ENCODE measurements around the gene PARP1. TPM values are rescaled to one million over a fixed set of nuclear protein-coding genes. Genes with fewer than 3 reads are reported as not detected.

PARP1 gene
- total RNA-seq = 71.1 TPM
- polyA plus RNA-seq (ENCODE audit: insufficient read depth, low read depth, low replicate concordance) = 37.9 TPM
- long read RNA-seq, donor 1, transcript PARP1-201 (2 exons, 570 nt) = major isoform, 9 of 94 reads
- long read RNA-seq, donor 1, partial matches to known transcripts = 77 of 94 reads
- long read RNA-seq, donor 1, other reads (novel, unspliced or antisense) = 0 of 94 reads
- long read RNA-seq, donor 2, transcript PARP1-201 (2 exons, 570 nt) = major isoform, 6 of 40 reads
- long read RNA-seq, donor 2, partial matches to known transcripts = 28 of 40 reads
- long read RNA-seq, donor 2, other reads (novel, unspliced or antisense) = 0 of 40 reads
- long read RNA-seq, donor 3, transcript PARP1-201 (2 exons, 570 nt) = minor isoform, 7 of 62 reads
- long read RNA-seq, donor 3, transcript PARP1-203 (23 exons, 3,958 nt) = major isoform, 8 of 62 reads
- long read RNA-seq, donor 3, partial matches to known transcripts = 43 of 62 reads
- long read RNA-seq, donor 3, other reads (novel, unspliced or antisense) = 0 of 62 reads
- long read RNA-seq, donor 4, transcript PARP1-203 (23 exons, 3,958 nt) = major isoform, 10 of 31 reads
- long read RNA-seq, donor 4, partial matches to known transcripts = 15 of 31 reads
- long read RNA-seq, donor 4, other reads (novel, unspliced or antisense) = 0 of 31 reads
- long read RNA-seq, donor 5, partial matches to known transcripts = 0 of 2 reads
- long read RNA-seq, donor 5, other reads (novel, unspliced or antisense) = 0 of 2 reads
- long read RNA-seq, donor 6, partial matches to known transcripts = 22 of 27 reads
- long read RNA-seq, donor 6, other reads (novel, unspliced or antisense) = 0 of 27 reads
- long read RNA-seq, donor 7, transcript PARP1-203 (23 exons, 3,958 nt) = major isoform, 16 of 44 reads
- long read RNA-seq, donor 7, partial matches to known transcripts = 26 of 44 reads
- long read RNA-seq, donor 7, other reads (novel, unspliced or antisense) = 2 of 44 reads
- long read RNA-seq, donor 8, partial matches to known transcripts = 34 of 45 reads
- long read RNA-seq, donor 8, other reads (novel, unspliced or antisense) = 0 of 45 reads
- long read RNA-seq, donor 9, transcript PARP1-201 (2 exons, 570 nt) = major isoform, 5 of 17 reads
- long read RNA-seq, donor 9, partial matches to known transcripts = 9 of 17 reads
- long read RNA-seq, donor 9, other reads (novel, unspliced or antisense) = 0 of 17 reads
- long read RNA-seq, donor 10, transcript PARP1-201 (2 exons, 570 nt) = major isoform, 8 of 61 reads
- long read RNA-seq, donor 10, transcript PARP1-208 (2 exons, 416 nt) = minor isoform, 6 of 61 reads
- long read RNA-seq, donor 10, partial matches to known transcripts = 46 of 61 reads
- long read RNA-seq, donor 10, other reads (novel, unspliced or antisense) = 0 of 61 reads

DNA sequence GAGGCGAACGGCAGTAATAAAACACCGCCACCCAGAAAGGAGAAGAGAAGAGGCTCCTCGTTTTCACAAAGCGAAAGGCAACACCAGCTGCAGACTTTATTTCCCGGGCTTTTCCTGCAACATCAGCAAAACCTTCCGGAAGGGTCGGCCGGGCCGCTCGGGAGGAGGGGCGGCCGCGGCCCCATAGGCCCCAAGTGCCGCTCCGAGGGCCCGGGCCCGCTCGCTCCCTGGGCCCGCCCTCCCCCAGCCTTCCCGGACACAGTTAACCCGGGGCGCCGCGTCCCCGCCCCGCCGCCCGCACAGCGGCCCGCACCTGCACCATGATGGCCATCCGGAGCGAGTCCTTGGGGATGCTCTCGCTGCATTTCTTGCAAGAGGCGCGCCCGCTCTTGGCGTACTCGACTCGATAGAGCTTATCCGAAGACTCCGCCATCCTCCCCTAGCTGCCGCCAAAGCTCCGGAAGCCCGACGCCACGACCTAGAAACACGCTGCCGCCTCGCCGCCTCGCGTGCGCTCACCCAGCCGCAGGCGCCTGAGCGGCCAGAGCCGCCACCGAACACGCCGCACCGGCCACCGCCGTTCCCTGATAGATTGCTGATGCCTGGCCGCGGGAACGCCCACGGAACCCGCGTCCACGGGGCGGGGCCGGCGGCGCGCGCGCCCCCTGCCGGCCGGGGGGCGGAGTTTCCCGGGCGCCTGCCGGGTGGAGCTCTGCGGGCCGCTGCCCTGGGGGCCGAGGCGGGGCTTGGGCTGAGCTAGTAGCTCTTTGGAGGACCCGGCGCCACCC lies at the start of gene PARP1:
Gene PARP1 (minus strand): TSS at position 597 of the 788 bp plus-strand sequence. CDS start 164 bp downstream, at position 433.
- DNase-seq (peak; percentile 89 to 97 (median 93)), FAIRE-seq (no peak)
- Histone ChIP-seq H3K4me1 (ENCODE audit: control insufficient read depth in 2 of 3, insufficient read depth in 2 of 3, low read depth in 1 of 3, low read length in 3 of 3) (peaks cover 6 to 16% (median 9%) of the 10 kb centered on the region in 3 donors), H3K36me3 (ENCODE audit: control insufficient read depth in 2 of 3, insufficient read depth in 3 of 3, low read length in 3 of 3) (no peaks in the 10 kb centered on the region), H3K27me3 (ENCODE audit: control insufficient read depth, insufficient read depth, low read length) (no peaks in the 10 kb centered on the region), H3K9me3 (ENCODE audit: control insufficient read depth in 2 of 3, insufficient read depth in 1 of 3, low read length in 3 of 3) (no peaks in the 10 kb centered on the region), H3K9ac (ENCODE audit: low read length in 3 of 3) (peak within 1 kb of the TSS in 2 of 3 donors; percentile 63 to 75), H3K27ac (ENCODE audit: low read depth in 2 of 2, low read length in 2 of 2) (peak within 1 kb of the TSS; percentile 52 to 71), H3K4me3 (ENCODE audit: low read length in 3 of 3) (peak within 1 kb of the TSS; percentile 75 to 88 (median 81))
- intact Hi-C loops (cut with DNase I) = no loop called here
- TF ChIP-seq, protein P1, sequence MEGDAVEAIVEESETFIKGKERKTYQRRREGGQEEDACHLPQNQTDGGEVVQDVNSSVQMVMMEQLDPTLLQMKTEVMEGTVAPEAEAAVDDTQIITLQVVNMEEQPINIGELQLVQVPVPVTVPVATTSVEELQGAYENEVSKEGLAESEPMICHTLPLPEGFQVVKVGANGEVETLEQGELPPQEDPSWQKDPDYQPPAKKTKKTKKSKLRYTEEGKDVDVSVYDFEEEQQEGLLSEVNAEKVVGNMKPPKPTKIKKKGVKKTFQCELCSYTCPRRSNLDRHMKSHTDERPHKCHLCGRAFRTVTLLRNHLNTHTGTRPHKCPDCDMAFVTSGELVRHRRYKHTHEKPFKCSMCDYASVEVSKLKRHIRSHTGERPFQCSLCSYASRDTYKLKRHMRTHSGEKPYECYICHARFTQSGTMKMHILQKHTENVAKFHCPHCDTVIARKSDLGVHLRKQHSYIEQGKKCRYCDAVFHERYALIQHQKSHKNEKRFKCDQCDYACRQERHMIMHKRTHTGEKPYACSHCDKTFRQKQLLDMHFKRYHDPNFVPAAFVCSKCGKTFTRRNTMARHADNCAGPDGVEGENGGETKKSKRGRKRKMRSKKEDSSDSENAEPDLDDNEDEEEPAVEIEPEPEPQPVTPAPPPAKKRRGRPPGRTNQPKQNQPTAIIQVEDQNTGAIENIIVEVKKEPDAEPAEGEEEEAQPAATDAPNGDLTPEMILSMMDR (IDR thresholded peaks at IDR 0.05; ENCODE audit: borderline replicate concordance, extremely low read depth, insufficient read depth) = peak; percentile 59

DNA sequence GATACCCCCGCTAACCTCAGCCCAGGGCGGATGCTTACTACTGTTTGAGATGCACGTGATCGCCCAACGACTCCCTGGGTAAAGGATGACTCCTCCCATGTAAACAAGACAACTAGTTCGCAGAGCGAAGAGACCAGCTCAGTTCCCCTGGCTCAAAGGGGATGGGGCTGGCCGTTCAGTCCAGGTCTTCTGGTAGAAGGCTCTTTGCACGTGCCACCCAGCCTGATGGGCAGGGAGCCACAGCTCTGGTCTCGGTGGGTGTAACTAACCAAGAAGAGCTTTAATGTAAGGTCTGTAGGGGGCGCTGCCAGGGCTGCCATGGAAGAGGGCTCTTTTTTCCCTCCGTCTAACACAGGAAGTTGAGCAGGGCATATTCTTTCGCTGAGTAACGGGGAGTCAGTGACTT lies 49.4 kb upstream of the PARP1 start:
- no peak overlapping the region for H3K27ac ChIP-seq (ENCODE audit: low read depth in 2 of 2, low read length in 2 of 2)
- intact Hi-C loops (cut with DNase I) = no loop called here
- no peaks in the 10 kb centered on the region for H3K36me3 ChIP-seq (ENCODE audit: control insufficient read depth in 2 of 3, insufficient read depth in 3 of 3, low read length in 3 of 3)
- H3K9me3 ChIP-seq (ENCODE audit: control insufficient read depth in 2 of 3, insufficient read depth in 1 of 3, low read length in 3 of 3) = no peaks in the 10 kb centered on the region
- no peaks in the 10 kb centered on the region for H3K27me3 ChIP-seq (ENCODE audit: control insufficient read depth, insufficient read depth, low read length)
- DNase-seq (no peak), FAIRE-seq (no peak)
- no peaks in the 10 kb centered on the region for H3K4me1 ChIP-seq (ENCODE audit: control insufficient read depth in 2 of 3, insufficient read depth in 2 of 3, low read depth in 1 of 3, low read length in 3 of 3)
- H3K9ac ChIP-seq (ENCODE audit: low read length in 3 of 3) = no peak overlapping the region
- TF ChIP-seq, protein P1 (IDR thresholded peaks at IDR 0.05; ENCODE audit: borderline replicate concordance, extremely low read depth, insufficient read depth) = no peak
- no peak overlapping the region for H3K4me3 ChIP-seq (ENCODE audit: low read length in 3 of 3)

DNA sequence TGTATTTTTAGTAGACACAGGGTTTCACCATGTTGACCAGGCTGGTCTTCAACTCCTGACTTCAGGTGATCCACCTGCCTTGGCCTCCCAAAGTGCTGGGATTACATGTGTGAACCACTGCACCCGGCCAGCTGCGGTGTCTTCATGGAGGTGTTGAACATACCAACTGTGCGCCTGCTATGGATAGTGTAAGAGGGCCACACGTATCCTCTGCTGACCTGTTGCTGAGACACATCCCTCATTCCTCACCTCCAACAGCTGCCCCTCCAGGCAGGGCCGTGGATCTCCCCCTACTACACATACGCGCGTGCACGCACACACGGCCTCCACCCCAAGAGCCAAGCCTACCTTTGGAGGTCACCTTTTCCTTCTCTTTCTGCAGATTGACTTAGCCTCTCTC lies 48.0 kb upstream of the PARP1 start:
- Histone ChIP-seq H3K36me3 (ENCODE audit: control insufficient read depth in 2 of 3, insufficient read depth in 3 of 3, low read length in 3 of 3) (no peaks in the 10 kb centered on the region), H3K4me3 (ENCODE audit: low read length in 3 of 3) (no peak overlapping the region), H3K9me3 (ENCODE audit: control insufficient read depth in 2 of 3, insufficient read depth in 1 of 3, low read length in 3 of 3) (no peaks in the 10 kb centered on the region), H3K27me3 (ENCODE audit: control insufficient read depth, insufficient read depth, low read length) (no peaks in the 10 kb centered on the region), H3K27ac (ENCODE audit: low read depth in 2 of 2, low read length in 2 of 2) (no peak overlapping the region), H3K9ac (ENCODE audit: low read length in 3 of 3) (no peak overlapping the region), H3K4me1 (ENCODE audit: control insufficient read depth in 2 of 3, insufficient read depth in 2 of 3, low read depth in 1 of 3, low read length in 3 of 3) (no peaks in the 10 kb centered on the region)
- intact Hi-C loops (cut with DNase I) = no loop called here
- no peak for FAIRE-seq
- DNase-seq = no peak
- TF ChIP-seq, protein P1 (IDR thresholded peaks at IDR 0.05; ENCODE audit: borderline replicate concordance, extremely low read depth, insufficient read depth) = no peak

All from kidney (tissue), 22 donors.